Gastroesophageal sphincter (tissue), 4 donors: Measurements from ENCODE around the gene GRHPR. TPM values are rescaled to one million over a fixed set of nuclear protein-coding genes. Genes with fewer than 3 reads are reported as not detected.

Experiments
- ATAC-seq: fragments of 150-250 bp; one replicate; pipeline ENCODE4 v1.9.1; 2016; ENCODE audit warnings: mild to moderate bottlenecking, moderate library complexity
- H3K27ac ChIP-seq, 4 donors: fragments of 200-600 bp; sonication (generic) in 3 of 4; 1 replicate in 3 of 4; 2 replicates in 1 of 4; pipeline ENCODE4 v1.5.1; 2016 to 2019
- H3K27me3 ChIP-seq: fragments of 200-600 bp; sonication (generic); one replicate; pipeline ENCODE4 v1.5.1; 2019
- H3K36me3 ChIP-seq, 2 donors: fragments of 200-600 bp; sonication (generic); one replicate each; pipeline ENCODE4 v1.5.1; 2019; ENCODE audit warnings: control low read depth in 1 of 2
- H3K4me1 ChIP-seq, 3 donors: fragments of 200-600 bp; sonication (generic); 1 replicate in 2 of 3; 2 replicates in 1 of 3; pipeline ENCODE4 v1.5.1; 2016 to 2019; ENCODE audit warnings: control low read depth in 2 of 3
- H3K4me3 ChIP-seq, 2 donors: fragments of 200-600 bp; sonication (generic); one replicate each; pipeline ENCODE4 v1.5.1; 2019; ENCODE audit warnings: mild to moderate bottlenecking in 1 of 2, moderate library complexity in 1 of 2
- H3K9me3 ChIP-seq, 3 donors: fragments of 200-600 bp; sonication (generic); one replicate each; pipeline ENCODE4 v1.5.1; 2017 to 2019; ENCODE audit warnings: control low read depth in 2 of 3
- EP300 ChIP-seq: sonication (generic); formaldehyde crosslinking; IDR thresholded peaks from one replicate; pipeline ENCODE4 v1.6.1; 2017; ENCODE audit warnings: antibody characterized with exemption, mild to moderate bottlenecking
- POLR2A ChIP-seq, 2 donors: fragments of 450-650 bp; IDR thresholded peaks; one replicate each; pipeline ENCODE4 v1.6.1; 2017; ENCODE audit warnings: antibody characterized with exemption in 2 of 2, mild to moderate bottlenecking in 2 of 2, moderate library complexity in 1 of 2
- POLR2AphosphoS5 ChIP-seq: sonication (generic); formaldehyde crosslinking; IDR thresholded peaks from one replicate; pipeline ENCODE4 v1.6.1; 2017; ENCODE audit warnings: antibody characterized with exemption
- WGBS, 2 donors: methylation state at CpG; one replicate each; pipeline ENCODE4 v1.1.5; 2018; ENCODE audit warnings: low coverage in 1 of 2; 5-methylcytosine and 5-hydroxymethylcytosine counted together
- total RNA-seq, 4 donors: library from RNA; depleted of rRNA; stranded (reverse); fragments of >200 nt; gene quantifications; one replicate each; pipeline ENCODE4 v1.1.0, GENCODE V29; 2016
- TF ChIP-seq, protein P1 (sequence below), 4 experiments: fragments of 200-600 bp in 2 of 4; fragments of 450-650 bp in 2 of 4; sonication (generic) in 1 of 4; IDR thresholded peaks; one replicate each; pipeline ENCODE4 v1.5.1; 2017 to 2019; ENCODE audit warnings: antibody characterized with exemption in 4 of 4, mild to moderate bottlenecking in 2 of 4, moderate library complexity in 2 of 4

Gene GRHPR
- total RNA-seq, 4 donors from 2014 or later = 119 to 144 (median 134) TPM

DNA sequence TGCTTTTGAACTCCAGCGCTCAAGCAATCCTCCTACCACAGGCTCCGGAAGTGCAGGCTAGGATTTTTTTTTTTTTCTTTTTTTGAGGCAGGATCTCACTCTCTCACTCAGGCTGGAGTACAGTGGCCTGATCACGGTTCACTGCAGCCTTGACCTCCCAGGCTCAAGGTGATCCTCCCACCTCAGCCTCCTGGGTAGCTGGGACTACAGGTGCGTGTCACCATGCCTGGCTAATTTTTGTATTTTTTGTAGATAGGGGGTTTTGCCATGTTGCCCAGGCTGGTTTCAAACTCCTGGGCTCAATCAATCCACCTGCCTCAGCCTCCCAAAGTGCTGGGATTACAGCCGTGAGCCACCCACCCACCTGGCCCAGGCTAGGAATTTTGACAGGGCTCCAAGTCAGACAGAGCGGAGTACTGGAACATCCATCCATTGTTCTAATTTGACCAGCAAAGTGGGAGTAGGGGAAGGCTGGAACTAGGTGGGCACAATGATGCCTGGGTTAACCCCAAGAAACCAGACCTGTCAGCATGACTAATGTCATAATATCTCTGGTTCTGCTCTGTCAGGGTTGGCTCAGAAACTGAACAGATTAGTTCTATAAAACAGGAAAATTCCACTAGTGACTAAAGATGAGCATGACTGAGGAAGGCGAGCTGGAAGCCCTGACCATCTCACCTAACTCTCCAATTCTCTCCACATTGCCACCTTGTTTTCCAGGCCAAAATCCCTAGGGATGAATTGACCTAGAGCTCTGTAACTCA, 33.6 kb downstream of the GRHPR start:
- Histone ChIP-seq H3K9me3 (no peaks in the 10 kb centered on the region), H3K4me1 (peaks cover 0 to 63% (median 5%) of the 10 kb centered on the region in 3 donors), H3K36me3 (no peaks in the 10 kb centered on the region), H3K27ac (no peak overlapping the region), H3K4me3 (no peak overlapping the region), H3K27me3 (no peaks in the 10 kb centered on the region)
- ATAC-seq = no peak
- TF ChIP-seq, protein P1, sequence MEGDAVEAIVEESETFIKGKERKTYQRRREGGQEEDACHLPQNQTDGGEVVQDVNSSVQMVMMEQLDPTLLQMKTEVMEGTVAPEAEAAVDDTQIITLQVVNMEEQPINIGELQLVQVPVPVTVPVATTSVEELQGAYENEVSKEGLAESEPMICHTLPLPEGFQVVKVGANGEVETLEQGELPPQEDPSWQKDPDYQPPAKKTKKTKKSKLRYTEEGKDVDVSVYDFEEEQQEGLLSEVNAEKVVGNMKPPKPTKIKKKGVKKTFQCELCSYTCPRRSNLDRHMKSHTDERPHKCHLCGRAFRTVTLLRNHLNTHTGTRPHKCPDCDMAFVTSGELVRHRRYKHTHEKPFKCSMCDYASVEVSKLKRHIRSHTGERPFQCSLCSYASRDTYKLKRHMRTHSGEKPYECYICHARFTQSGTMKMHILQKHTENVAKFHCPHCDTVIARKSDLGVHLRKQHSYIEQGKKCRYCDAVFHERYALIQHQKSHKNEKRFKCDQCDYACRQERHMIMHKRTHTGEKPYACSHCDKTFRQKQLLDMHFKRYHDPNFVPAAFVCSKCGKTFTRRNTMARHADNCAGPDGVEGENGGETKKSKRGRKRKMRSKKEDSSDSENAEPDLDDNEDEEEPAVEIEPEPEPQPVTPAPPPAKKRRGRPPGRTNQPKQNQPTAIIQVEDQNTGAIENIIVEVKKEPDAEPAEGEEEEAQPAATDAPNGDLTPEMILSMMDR (IDR thresholded peaks at IDR 0.05) = no peak
- TF ChIP-seq POLR2A (IDR thresholded peaks at IDR 0.05) (no peak), POLR2AphosphoS5 (no peak), EP300 (no peak)
- WGBS, 2 donors = 66 to 80% methylated on average over 1 to 4 of the region's 7 CpGs

DNA sequence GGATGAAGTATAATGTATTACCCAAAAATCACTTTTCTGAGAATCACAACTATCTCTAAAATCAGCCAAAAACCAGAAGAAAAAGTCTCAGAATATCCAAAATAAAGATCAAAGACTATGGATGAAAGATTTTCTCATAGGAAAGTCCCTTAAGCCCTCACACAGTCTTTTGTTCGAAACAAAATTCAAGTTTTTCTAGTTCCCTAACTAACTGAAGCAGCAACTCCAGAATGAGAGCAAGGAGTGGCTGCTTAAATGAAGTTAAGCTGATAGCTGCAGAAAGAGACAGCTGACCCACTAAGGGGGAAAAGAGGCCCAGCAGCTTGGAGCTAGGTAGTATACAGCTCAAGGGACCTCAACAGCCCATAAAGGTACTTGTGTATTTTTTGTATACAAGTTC, 34.3 kb downstream of the GRHPR start:
- WGBS, 2 donors = 71 to 79% methylated on average over 1 of the region's 1 CpG
- no peaks in the 10 kb centered on the region for H3K27me3 ChIP-seq
- no peak overlapping the region for H3K4me3 ChIP-seq
- no peaks in the 10 kb centered on the region for H3K36me3 ChIP-seq
- no peaks in the 10 kb centered on the region for H3K9me3 ChIP-seq
- no peak for ATAC-seq
- H3K27ac ChIP-seq = no peak overlapping the region
- TF ChIP-seq POLR2A (IDR thresholded peaks at IDR 0.05) = no peak
- no peak for TF ChIP-seq EP300
- no peak for TF ChIP-seq POLR2AphosphoS5
- TF ChIP-seq, protein P1 (IDR thresholded peaks at IDR 0.05) = no peak
- peaks cover 0 to 63% (median 5%) of the 10 kb centered on the region in 3 donors for H3K4me1 ChIP-seq

DNA sequence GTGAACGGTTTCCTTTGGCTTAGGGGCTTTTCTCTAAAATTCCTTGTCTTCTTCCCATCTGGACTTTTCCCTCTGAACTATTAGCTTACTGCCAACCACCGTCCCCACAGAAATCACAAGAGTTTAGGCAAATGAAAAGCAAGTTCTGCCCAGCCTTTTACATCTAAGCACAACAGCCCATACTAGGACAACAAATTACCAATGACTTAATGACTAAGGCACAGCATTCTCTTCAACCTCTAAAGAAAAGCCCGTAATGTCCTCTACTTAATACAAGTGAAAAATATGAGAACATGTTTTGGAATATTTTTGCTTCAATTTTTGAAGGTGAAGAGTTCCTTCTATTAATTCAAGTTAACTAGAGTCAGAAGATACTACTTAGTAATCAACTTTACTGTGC, 41.5 kb downstream of the GRHPR start:
- H3K4me3 ChIP-seq = peak overlapping the region; percentile 70 to 92
- H3K27ac ChIP-seq = peak overlapping the region; percentile 93 to 100 (median 99)
- peaks cover 0 to 60% (median 21%) of the 10 kb centered on the region in 3 donors for H3K4me1 ChIP-seq
- no peak for ATAC-seq
- TF ChIP-seq EP300 (no peak), POLR2AphosphoS5 (no peak), POLR2A (IDR thresholded peaks at IDR 0.05) (no peak)
- TF ChIP-seq, protein P1 (IDR thresholded peaks at IDR 0.05) = no peak
- H3K9me3 ChIP-seq = no peaks in the 10 kb centered on the region
- no peaks in the 10 kb centered on the region for H3K36me3 ChIP-seq
- 19 to 33% methylated on average over 2 to 3 of the region's 3 CpGs for WGBS, 2 donors
- no peaks in the 10 kb centered on the region for H3K27me3 ChIP-seq

DNA sequence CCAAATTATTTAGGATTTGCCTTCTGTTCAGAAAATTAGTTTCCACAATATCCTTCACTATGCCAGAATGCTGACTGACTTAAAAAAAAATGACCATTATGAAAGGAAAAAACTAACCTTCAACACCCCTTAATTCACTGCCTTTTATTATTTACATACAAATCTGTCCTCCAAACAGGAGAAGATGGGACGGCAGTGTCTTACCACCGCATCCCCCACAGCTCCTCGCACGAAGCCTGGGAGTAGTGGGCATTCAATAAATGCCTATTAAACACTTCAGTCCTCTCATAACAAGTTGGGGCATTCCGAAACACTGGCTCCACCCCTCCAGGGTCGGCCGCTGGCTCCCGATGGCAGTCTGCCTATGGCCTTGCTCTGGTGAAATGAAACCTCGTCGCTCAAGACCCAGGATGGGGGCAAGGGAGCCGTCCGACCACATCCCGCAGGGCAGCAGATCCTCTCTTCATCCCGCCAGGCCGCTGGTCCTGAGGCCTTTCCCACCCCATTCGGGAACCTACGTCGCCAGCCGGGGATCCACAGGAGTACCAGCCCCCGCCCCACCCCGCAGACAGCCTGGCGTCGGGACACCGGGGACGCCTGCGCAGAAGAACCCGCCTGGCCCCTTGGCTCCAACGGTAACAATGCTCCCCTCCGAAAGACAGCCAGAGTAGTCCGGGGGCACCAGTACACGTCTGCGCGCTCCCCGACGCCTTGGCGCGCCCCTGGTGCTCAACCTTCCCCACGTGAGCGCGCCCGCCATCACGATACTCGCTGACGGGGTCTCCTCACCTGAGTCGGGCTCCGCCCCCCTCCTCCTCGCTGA, 42.1 kb downstream of the GRHPR start:
- Histone ChIP-seq H3K27ac (peak overlapping the region; percentile 93 to 100 (median 99)), H3K9me3 (no peaks in the 10 kb centered on the region), H3K36me3 (no peaks in the 10 kb centered on the region), H3K4me3 (peak overlapping the region; percentile 70 to 92), H3K27me3 (no peaks in the 10 kb centered on the region), H3K4me1 (peaks cover 0 to 60% (median 21%) of the 10 kb centered on the region in 3 donors)
- TF ChIP-seq EP300 (no peak), POLR2A (IDR thresholded peaks at IDR 0.05) (peak; percentile 46 to 49), POLR2AphosphoS5 (peak; percentile 18)
- TF ChIP-seq, protein P1 (IDR thresholded peaks at IDR 0.05) = no peak
- ATAC-seq = peak; percentile 49
- WGBS, 2 donors = 1 to 2% methylated on average over 6 to 10 of the region's 47 CpGs
